Forelimb muscle (tissue), 1 donor: ENCODE data around the gene C6orf15. TPM values are rescaled to one million over a fixed set of nuclear protein-coding genes. Genes with fewer than 3 reads are reported as not detected.
"Not testable (repeated sequence)": the region's sequence is repeated elsewhere in the genome, so short reads cannot be mapped to it uniquely, and the experiment has no call there.

Source experiments
- DNase-seq: peaks from one replicate; pipeline ENCODE4 v3.0.0-alpha.2; 2013; ENCODE audit warnings: low read depth
- polyA plus RNA-seq: library from polyadenylated mRNA; unstranded; fragments of 120-200 nt; gene quantifications from one replicate; pipeline ENCODE4 v1.2.1, GENCODE V29; 2013; ENCODE audit not compliant: insufficient read length

C6orf15 gene
- polyA plus RNA-seq, 1 donor, result not detected

GRCh38 chr6:31067891-31068668 lies 44.3 kb downstream of the C6orf15 start:
- DNase-seq, result not testable (repeated sequence)

DNA sequence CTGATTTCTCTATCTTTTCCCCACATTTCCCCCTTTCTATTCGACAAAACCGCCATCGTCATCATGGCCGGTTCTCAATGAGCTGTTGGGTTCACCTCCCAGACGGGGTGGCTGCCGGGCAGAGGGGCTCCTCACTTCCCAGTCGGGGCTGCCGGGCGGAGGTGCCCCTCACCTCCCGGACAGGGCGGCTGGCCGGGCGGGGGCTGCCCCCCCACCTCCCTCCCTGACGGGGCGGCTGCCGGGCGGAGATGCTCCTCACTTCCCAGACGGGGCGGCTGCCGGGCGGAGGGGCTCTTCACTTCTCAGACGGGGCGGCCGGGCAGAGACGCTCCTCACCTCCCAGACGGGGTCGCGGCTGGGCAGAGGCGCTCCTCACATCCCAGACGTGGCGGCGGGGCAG lies 45.3 kb downstream of the C6orf15 start:
- not testable (repeated sequence) for DNase-seq

GRCh38 chr6:31065556-31065955 lies 46.8 kb downstream of the C6orf15 start:
- no peak for DNase-seq

GRCh38 chr6:31063906-31064435 lies 48.4 kb downstream of the C6orf15 start:
- no peak for DNase-seq

Other genes with a start within 250 kb of the C6orf15 start
- gene DDR1, start 228.1 kb downstream of the C6orf15 start, polyA plus RNA-seq, result 65.4 TPM
- 23.7 TPM for gene GTF2H4, start 204.4 kb downstream of the C6orf15 start, polyA plus RNA-seq
- 30.7 TPM for gene VARS2, start 198.3 kb downstream of the C6orf15 start, polyA plus RNA-seq
- gene SFTA2, start 180.4 kb downstream of the C6orf15 start, polyA plus RNA-seq, result not detected
- gene MUCL3, start 171.6 kb downstream of the C6orf15 start, polyA plus RNA-seq, result not detected
- gene MUC21, start 128.9 kb downstream of the C6orf15 start, polyA plus RNA-seq, result not detected
- not detected for gene MUC22, start 102.1 kb downstream of the C6orf15 start, polyA plus RNA-seq
- gene PSORS1C1, start 2.2 kb upstream of the C6orf15 start, polyA plus RNA-seq, result 1.7 TPM
- gene CDSN, start 7.9 kb upstream of the C6orf15 start, polyA plus RNA-seq, result 0.06 TPM
- gene PSORS1C2, start 26.5 kb upstream of the C6orf15 start, polyA plus RNA-seq, result not detected
- 14.3 TPM for gene CCHCR1, start 45.2 kb upstream of the C6orf15 start, polyA plus RNA-seq
- 8.4 TPM for gene TCF19, start 46.0 kb upstream of the C6orf15 start, polyA plus RNA-seq
- 0.56 TPM for gene POU5F1, start 58.1 kb upstream of the C6orf15 start, polyA plus RNA-seq
- 51.5 TPM for gene HLA-C, start 159.5 kb upstream of the C6orf15 start, polyA plus RNA-seq
- 104 TPM for gene HLA-B, start 244.6 kb upstream of the C6orf15 start, polyA plus RNA-seq